ENCODE data around the gene SPAG16.
"Not testable (repeated sequence)": the region's sequence is repeated elsewhere in the genome, so short reads cannot be mapped to it uniquely, and the experiment has no call there.

GRCh38 chr2:213407027-213407426 is 122.8 kb downstream of the SPAG16 start:
- TF ChIP-seq CTCF (conservative IDR thresholded peaks at IDR 0.05); EZH2 (IDR thresholded peaks at IDR 0.05; ENCODE audit: low read depth): not testable (repeated sequence)

All from PC-9 (cell line).